Upper lobe of left lung (tissue), 4 donors: ENCODE results near the gene ADAM17.

Experiments used
- EP300 ChIP-seq, 4 donors: sonication (generic); formaldehyde crosslinking; IDR thresholded peaks; one replicate each; pipeline ENCODE4 v1.5.1; 2017; ENCODE audit warnings: antibody characterized with exemption in 4 of 4, control low read depth in 2 of 4
- POLR2A ChIP-seq, 4 donors: fragments of 450-650 bp; IDR thresholded peaks; one replicate each; pipeline ENCODE4 v1.5.1; 2016 to 2017; ENCODE audit warnings: antibody characterized with exemption in 4 of 4, mild to moderate bottlenecking in 2 of 4
- POLR2AphosphoS5 ChIP-seq, 2 donors: sonication (generic); formaldehyde crosslinking; IDR thresholded peaks; one replicate each; pipeline ENCODE4 v1.5.1; 2017; ENCODE audit warnings: antibody characterized with exemption in 2 of 2
- TF ChIP-seq, protein P1 (sequence below), 6 experiments: fragments of 450-650 bp in 4 of 6; fragments of 200-600 bp in 2 of 6; sonication (generic) in 2 of 6; IDR thresholded peaks; one replicate each; pipeline ENCODE4 v1.5.1; 2016 to 2019; ENCODE audit warnings: antibody characterized with exemption in 6 of 6

DNA sequence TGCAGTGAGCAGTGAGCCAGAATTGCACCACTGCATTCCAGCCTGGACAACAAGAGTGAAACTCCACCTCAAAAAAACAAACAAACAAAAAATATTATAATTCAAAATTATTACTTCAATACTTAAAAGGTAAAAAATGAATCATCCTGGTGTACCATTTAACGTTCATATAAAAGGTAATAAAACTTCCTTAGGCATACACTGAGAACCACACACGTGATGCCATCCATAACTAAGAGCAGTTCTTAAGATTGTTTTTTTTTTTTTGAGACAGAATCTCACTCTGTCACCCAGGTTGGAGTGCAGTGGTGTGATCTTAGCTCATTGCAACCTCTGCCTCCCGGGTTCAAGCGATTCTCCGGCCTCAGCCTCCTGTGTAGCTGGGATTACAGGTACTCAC, 45.8 kb upstream of the ADAM17 start:
- TF ChIP-seq, protein P1, sequence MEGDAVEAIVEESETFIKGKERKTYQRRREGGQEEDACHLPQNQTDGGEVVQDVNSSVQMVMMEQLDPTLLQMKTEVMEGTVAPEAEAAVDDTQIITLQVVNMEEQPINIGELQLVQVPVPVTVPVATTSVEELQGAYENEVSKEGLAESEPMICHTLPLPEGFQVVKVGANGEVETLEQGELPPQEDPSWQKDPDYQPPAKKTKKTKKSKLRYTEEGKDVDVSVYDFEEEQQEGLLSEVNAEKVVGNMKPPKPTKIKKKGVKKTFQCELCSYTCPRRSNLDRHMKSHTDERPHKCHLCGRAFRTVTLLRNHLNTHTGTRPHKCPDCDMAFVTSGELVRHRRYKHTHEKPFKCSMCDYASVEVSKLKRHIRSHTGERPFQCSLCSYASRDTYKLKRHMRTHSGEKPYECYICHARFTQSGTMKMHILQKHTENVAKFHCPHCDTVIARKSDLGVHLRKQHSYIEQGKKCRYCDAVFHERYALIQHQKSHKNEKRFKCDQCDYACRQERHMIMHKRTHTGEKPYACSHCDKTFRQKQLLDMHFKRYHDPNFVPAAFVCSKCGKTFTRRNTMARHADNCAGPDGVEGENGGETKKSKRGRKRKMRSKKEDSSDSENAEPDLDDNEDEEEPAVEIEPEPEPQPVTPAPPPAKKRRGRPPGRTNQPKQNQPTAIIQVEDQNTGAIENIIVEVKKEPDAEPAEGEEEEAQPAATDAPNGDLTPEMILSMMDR (IDR thresholded peaks at IDR 0.05), result no peak
- TF ChIP-seq POLR2A (IDR thresholded peaks at IDR 0.05) (no peak), EP300 (IDR thresholded peaks at IDR 0.05) (no peak), POLR2AphosphoS5 (IDR thresholded peaks at IDR 0.05) (no peak)
